PC-9 (cell line): ENCODE results near the gene FBXO30. TPM values are rescaled to one million over a fixed set of nuclear protein-coding genes. Genes with fewer than 3 reads are reported as not detected.

Source experiments
- BruUV-seq: library from RNA; stranded (reverse); fragments of 400-500 nt; replicated peaks from 2 replicates; lab custom pipeline; 2021; lab: Mats Ljungman, UMichigan
- CTCF ChIA-PET: fragments of 300-600 bp; sonication (Branson Sonifier 250); formaldehyde crosslinking; loops from one replicate; lab custom pipeline; 2022; ENCODE audit warnings: antibody characterized with exemption; lab: Charles Lee
- POLR2A ChIA-PET: fragments of 300-600 bp; sonication (Branson Sonifier 250); formaldehyde crosslinking; loops from one replicate; lab custom pipeline; 2022; ENCODE audit warnings: antibody characterized with exemption; ENCODE audit not compliant: unreplicated experiment; lab: Charles Lee
- DNase-seq, 2 experiments: peaks; one replicate each; pipeline versions ENCODE4 v3.0.0 to v3.0.0-alpha.2; 2015 to 2022; ENCODE audit warnings: mixed read lengths in 1 of 2
- H2AFZ ChIP-seq: fragments of 200-600 bp; sonication (generic); 2 replicates; pipeline ENCODE4 v1.8.1; 2017; ENCODE audit warnings: antibody characterized with exemption
- H3F3A ChIP-seq: fragments of 200-600 bp; sonication (generic); 2 replicates; pipeline ENCODE4 v1.8.1; 2017; ENCODE audit warnings: antibody characterized with exemption, mild to moderate bottlenecking, low read depth; ENCODE audit not compliant: insufficient read depth
- H3K27ac ChIP-seq: fragments of 200-600 bp; sonication (generic); 2 replicates; pipeline ENCODE4 v1.6.1; 2016; ENCODE audit warnings: mixed run types
- H3K27me3 ChIP-seq: fragments of 200-600 bp; sonication (generic); 2 replicates; pipeline ENCODE4 v1.6.1; 2016; ENCODE audit warnings: low read depth, mixed run types; ENCODE audit not compliant: insufficient read depth
- H3K36me3 ChIP-seq: fragments of 200-600 bp; sonication (generic); 2 replicates; pipeline ENCODE4 v1.6.1; 2016; ENCODE audit warnings: low read depth, mixed run types
- H3K4me1 ChIP-seq: fragments of 200-600 bp; sonication (generic); replicated peaks from 2 replicates; pipeline ENCODE4 v1.6.1; 2016; ENCODE audit warnings: mixed run types; ENCODE audit not compliant: insufficient read depth
- H3K4me2 ChIP-seq: fragments of 200-600 bp; sonication (generic); 2 replicates; pipeline ENCODE4 v1.6.1; 2017; ENCODE audit warnings: mixed run types
- H3K4me3 ChIP-seq: fragments of 200-600 bp; sonication (generic); 2 replicates; pipeline ENCODE4 v1.6.1; 2016; ENCODE audit warnings: mixed run types
- H3K79me2 ChIP-seq: fragments of 200-600 bp; sonication (generic); 2 replicates; pipeline ENCODE4 v1.6.1; 2017; ENCODE audit warnings: low read depth, mixed run types
- H3K9me2 ChIP-seq: fragments of 200-600 bp; sonication (generic); 2 replicates; pipeline ENCODE4 v1.8.1; 2017; ENCODE audit warnings: mild to moderate bottlenecking; ENCODE audit not compliant: insufficient read depth
- H3K9me3 ChIP-seq: fragments of 200-600 bp; sonication (generic); 2 replicates; pipeline ENCODE4 v1.8.1; 2016; ENCODE audit warnings: low read depth; ENCODE audit not compliant: insufficient read depth
- H4K20me1 ChIP-seq: fragments of 200-600 bp; sonication (generic); 2 replicates; pipeline ENCODE4 v1.8.1; 2017; ENCODE audit not compliant: insufficient read depth
- EZH2 ChIP-seq: fragments of 200-600 bp; sonication (generic); IDR thresholded peaks from 2 replicates; pipeline ENCODE4 v1.8.0; 2017; ENCODE audit warnings: antibody characterized with exemption, low read depth
- intact Hi-C: fragments of 100-400 bp; cut with micrococcal nuclease; formaldehyde crosslinking; loops from one replicate; pipeline ENCODE4 v1.10.0; 2022; ENCODE audit not compliant: unreplicated experiment
- total RNA-seq: library from RNA; stranded (reverse); gene quantifications from 2 replicates; pipeline ENCODE4 v1.2.3, GENCODE V29; 2021
- TF ChIP-seq, protein P1 (sequence below): fragments of 200-600 bp; sonication (generic); conservative IDR thresholded peaks from 2 replicates; pipeline ENCODE4 v1.6.1; 2017; ENCODE audit warnings: mixed run types, antibody characterized with exemption, mild to moderate bottlenecking, moderate library complexity

FBXO30 gene
- total RNA-seq, 1 experiment from 2014 or later, result 10.6 TPM

DNA sequence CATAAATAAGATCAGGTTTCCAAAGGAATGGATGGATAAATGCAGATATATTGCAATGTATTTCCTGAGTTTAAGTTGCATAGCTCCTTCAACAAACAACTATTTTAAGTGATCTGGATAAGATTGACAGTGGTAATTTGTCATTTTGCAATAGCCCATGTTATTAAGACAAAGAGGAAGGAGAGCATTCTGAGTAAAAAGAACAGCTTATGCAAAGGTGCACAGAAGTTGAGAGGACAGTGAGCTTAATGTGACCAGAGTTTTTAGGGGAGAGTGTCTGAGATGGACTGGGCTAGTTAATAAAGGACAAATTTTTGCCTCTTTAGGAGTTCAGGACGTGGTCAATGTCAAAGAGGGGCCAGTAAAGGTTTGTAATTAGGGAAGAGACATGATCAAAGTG is 48.8 kb upstream of the FBXO30 start:
- Histone ChIP-seq H3K4me2 (no peak overlapping the region), H3K9me2 (no peaks in the 10 kb centered on the region), H3K27ac (no peak overlapping the region), H2AFZ (no peak overlapping the region), H3F3A (no peaks in the 10 kb centered on the region), H3K9me3 (peaks cover 6% of the 10 kb centered on the region; the same call in 1 of the 2 replicates), H3K27me3 (no peaks in the 10 kb centered on the region), H3K4me3 (no peak overlapping the region), H3K4me1 (peaks cover 6% of the 10 kb centered on the region), H3K79me2 (no peaks in the 10 kb centered on the region), H3K36me3 (no peaks in the 10 kb centered on the region), H4K20me1 (no peaks in the 10 kb centered on the region)
- DNase-seq, result no peak
- POLR2A ChIA-PET, result interaction anchor here (0.6 kb wide), 1 partner anchor 710 kb away, joined by 6 read pairs; no protein-coding TSS in a partner anchor
- no peak for TF ChIP-seq EZH2
- TF ChIP-seq, protein P1, sequence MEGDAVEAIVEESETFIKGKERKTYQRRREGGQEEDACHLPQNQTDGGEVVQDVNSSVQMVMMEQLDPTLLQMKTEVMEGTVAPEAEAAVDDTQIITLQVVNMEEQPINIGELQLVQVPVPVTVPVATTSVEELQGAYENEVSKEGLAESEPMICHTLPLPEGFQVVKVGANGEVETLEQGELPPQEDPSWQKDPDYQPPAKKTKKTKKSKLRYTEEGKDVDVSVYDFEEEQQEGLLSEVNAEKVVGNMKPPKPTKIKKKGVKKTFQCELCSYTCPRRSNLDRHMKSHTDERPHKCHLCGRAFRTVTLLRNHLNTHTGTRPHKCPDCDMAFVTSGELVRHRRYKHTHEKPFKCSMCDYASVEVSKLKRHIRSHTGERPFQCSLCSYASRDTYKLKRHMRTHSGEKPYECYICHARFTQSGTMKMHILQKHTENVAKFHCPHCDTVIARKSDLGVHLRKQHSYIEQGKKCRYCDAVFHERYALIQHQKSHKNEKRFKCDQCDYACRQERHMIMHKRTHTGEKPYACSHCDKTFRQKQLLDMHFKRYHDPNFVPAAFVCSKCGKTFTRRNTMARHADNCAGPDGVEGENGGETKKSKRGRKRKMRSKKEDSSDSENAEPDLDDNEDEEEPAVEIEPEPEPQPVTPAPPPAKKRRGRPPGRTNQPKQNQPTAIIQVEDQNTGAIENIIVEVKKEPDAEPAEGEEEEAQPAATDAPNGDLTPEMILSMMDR, result no peak
- intact Hi-C loops, result no loop called here
- BruUV-seq, result no TSS peak
- CTCF ChIA-PET, result no interaction called here

DNA sequence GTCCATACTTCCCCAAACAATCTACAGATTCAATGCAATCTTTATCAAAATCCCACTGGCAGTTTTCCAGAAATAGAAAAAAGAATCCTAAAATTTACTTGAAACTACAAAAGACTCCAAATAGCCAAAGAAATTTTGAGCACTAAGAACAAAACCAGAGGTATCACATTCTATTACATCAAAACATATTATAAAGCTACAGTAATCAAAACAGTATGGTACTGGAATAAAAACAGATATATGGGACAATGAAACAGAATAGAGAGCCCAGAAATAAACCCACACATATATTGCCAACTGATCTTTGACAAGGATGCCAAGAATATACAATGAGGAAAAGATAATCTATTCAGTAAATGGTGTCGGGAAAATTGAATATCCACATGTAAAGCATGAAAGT is 46.0 kb upstream of the FBXO30 start:
- intact Hi-C loops, result no loop called here
- DNase-seq, result no peak
- Histone ChIP-seq H3K79me2 (no peaks in the 10 kb centered on the region), H3F3A (no peaks in the 10 kb centered on the region), H4K20me1 (no peaks in the 10 kb centered on the region), H3K9me3 (peaks cover 6% of the 10 kb centered on the region; the same call in 1 of the 2 replicates), H3K27me3 (no peaks in the 10 kb centered on the region), H3K4me2 (no peak overlapping the region), H3K4me1 (no peaks in the 10 kb centered on the region), H2AFZ (no peak overlapping the region), H3K4me3 (no peak overlapping the region), H3K9me2 (no peaks in the 10 kb centered on the region), H3K27ac (no peak overlapping the region), H3K36me3 (no peaks in the 10 kb centered on the region)
- no TSS peak for BruUV-seq
- CTCF ChIA-PET, result no interaction called here
- no peak for TF ChIP-seq EZH2
- TF ChIP-seq, protein P1, result no peak
- POLR2A ChIA-PET, result no interaction called here

DNA sequence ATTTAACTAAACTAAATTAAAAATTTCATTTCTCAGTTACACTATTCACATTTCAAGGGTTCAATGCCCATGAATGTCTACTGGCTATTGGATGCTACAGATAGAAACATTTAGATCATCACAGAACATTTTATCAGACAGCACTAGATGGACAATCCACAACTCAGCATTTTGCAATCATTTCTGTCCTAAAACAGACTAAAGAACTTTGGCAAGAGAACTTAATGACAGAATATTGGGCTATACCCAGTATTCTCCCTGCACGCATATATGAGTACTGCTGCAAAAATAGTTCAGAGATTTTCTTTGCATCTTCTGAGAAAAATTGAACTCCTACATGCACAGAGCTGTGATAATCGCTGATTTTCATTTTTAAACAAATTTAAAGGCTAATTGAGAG is 36.1 kb upstream of the FBXO30 start:
- Histone ChIP-seq H3K9me2 (no peaks in the 10 kb centered on the region), H3K4me1 (no peaks in the 10 kb centered on the region), H3K4me3 (no peak overlapping the region), H2AFZ (no peak overlapping the region), H3F3A (no peaks in the 10 kb centered on the region), H4K20me1 (no peaks in the 10 kb centered on the region), H3K27me3 (no peaks in the 10 kb centered on the region), H3K79me2 (no peaks in the 10 kb centered on the region), H3K4me2 (no peak overlapping the region), H3K9me3 (no peaks in the 10 kb centered on the region), H3K27ac (no peak overlapping the region), H3K36me3 (no peaks in the 10 kb centered on the region)
- no peak for DNase-seq
- TF ChIP-seq EZH2, result no peak
- TF ChIP-seq, protein P1, result no peak
- ChIA-PET CTCF (no interaction called here), POLR2A (no interaction called here)
- intact Hi-C loops, result no loop called here
- BruUV-seq, result no TSS peak
